Measurements from ENCODE around the gene CD164. TPM values are rescaled to one million over a fixed set of nuclear protein-coding genes. Genes with fewer than 3 reads are reported as not detected.

The CD164 gene
- polyA plus RNA-seq (116 to 244 TPM (median 207 TPM) in 3 replicates), polyA minus RNA-seq (83.3 to 164 TPM (median 159 TPM) in 3 replicates)
- polyA plus RNA-seq (2011; ENCODE audit: low read depth) = 88.3 TPM
- 61.3 and 110 TPM in 2 replicates for polyA plus RNA-seq (2011; cell fraction: cytosol; rRNA removed)
- polyA plus RNA-seq (2011; cell fraction: nucleus; rRNA removed) = 133 and 159 TPM in 2 replicates
- polyA plus RNA-seq (2012; ENCODE audit: low replicate concordance) = 114 and 123 TPM in 2 replicates
- polyA minus RNA-seq (2011; cell fraction: cytosol; rRNA and poly(A)+ RNA removed) = 275 TPM
- polyA minus RNA-seq (2011; cell fraction: nucleus; rRNA and poly(A)+ RNA removed) = 157 and 212 TPM in 2 replicates

DNA sequence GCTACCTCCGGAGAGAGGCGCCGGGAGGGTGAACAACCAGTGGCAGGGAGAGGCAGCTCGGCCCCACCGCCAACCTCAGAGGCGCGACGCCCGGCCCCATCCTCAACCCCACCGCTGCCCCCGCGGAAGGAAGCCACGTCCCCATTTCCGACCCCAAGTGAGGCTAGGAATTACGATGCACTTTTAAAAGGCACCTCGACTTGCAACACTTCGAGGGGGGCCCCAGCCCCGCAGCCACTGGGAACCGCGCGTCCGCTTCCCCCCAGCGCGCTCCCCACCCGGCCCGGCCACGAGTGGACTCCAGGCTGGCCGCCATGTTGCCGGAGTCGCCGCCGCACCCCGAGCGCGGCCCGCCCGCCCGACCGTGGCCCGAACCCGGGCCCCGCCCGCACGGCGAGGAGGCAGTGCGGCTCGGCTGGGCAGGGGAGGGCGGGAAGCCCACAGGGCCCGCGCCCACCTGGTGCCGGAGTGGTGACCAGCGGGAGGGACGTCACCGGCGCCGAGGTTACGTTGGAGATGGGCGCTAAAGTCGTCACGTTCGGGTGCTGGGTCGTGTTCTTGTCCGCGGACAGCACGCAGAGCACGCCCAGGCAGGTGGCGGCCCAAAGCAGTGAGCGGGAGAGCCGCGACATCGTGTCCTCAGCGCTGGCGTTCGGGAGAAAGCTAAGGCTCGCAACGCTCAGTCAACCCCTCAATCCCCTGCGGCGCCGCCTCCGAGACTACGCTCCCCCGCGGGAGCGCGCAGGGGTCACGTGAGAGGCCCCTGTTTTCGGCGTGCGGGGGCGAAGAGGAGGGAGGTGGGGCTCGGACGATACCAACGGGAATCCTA, at the start of gene CD164:
TSS of gene CD164 (minus strand) at position 721 of the 829 bp plus-strand sequence. CDS start at position 632, 89 bp downstream.
- H3K27me3 ChIP-seq (ENCODE audit: control insufficient read depth, extremely low read depth, insufficient read depth, low read length) = no peaks in the 10 kb centered on the region
- dilution Hi-C loops (cut with MboI; ENCODE audit: extremely low pct_ligation_motif_present, low sequenced_read_pairs) = no loop called here
- peaks cover 11% of the 10 kb centered on the region for H4K20me1 ChIP-seq (ENCODE audit: control insufficient read depth, extremely low read depth, insufficient read depth, low read length)
- no peaks in the 10 kb centered on the region for H3K9me3 ChIP-seq (ENCODE audit: control insufficient read depth, low read depth, low read length)
- no peaks in the 10 kb centered on the region for H3K9me1 ChIP-seq (ENCODE audit: control insufficient read depth, extremely low read depth, insufficient read depth, low read length)
- peak within 1 kb of the TSS; percentile 88 for H2AFZ ChIP-seq (ENCODE audit: control insufficient read depth, low read length)
- peak within 1 kb of the TSS; percentile 86 for H3K4me2 ChIP-seq (ENCODE audit: control insufficient read depth, extremely low read depth, insufficient read depth, low read depth, low read length)
- H3K36me3 ChIP-seq (ENCODE audit: control insufficient read depth in 2 of 2, extremely low read depth in 1 of 2, insufficient read depth in 2 of 2, low read length in 2 of 2) = peaks cover 2 to 8% of the 10 kb centered on the region in 2 experiments
- FAIRE-seq (no peak), DNase-seq (ENCODE audit: low read depth, low spot score) (peak; percentile 69)
- peak within 1 kb of the TSS; percentile 95 for H3K9ac ChIP-seq (ENCODE audit: control insufficient read depth, extremely low read depth, insufficient read depth, low read length)
- peak within 1 kb of the TSS; percentile 60 to 78 (median 71) for H3K4me3 ChIP-seq (ENCODE audit: control insufficient read depth in 2 of 3, extremely low read depth in 1 of 3, insufficient read depth in 2 of 3, low read depth in 1 of 3, low read length in 3 of 3)
- H3K27ac ChIP-seq (ENCODE audit: control insufficient read depth, insufficient read depth, low read length) = peak within 1 kb of the TSS; percentile 98
- peaks cover 29% of the 10 kb centered on the region for H3K4me1 ChIP-seq (ENCODE audit: control insufficient read depth, extremely low read depth, insufficient read depth, low read length)
- no peak for TF ChIP-seq EZH2 (IDR thresholded peaks at IDR 0.05; ENCODE audit: low read length)
- TF ChIP-seq, protein P1, sequence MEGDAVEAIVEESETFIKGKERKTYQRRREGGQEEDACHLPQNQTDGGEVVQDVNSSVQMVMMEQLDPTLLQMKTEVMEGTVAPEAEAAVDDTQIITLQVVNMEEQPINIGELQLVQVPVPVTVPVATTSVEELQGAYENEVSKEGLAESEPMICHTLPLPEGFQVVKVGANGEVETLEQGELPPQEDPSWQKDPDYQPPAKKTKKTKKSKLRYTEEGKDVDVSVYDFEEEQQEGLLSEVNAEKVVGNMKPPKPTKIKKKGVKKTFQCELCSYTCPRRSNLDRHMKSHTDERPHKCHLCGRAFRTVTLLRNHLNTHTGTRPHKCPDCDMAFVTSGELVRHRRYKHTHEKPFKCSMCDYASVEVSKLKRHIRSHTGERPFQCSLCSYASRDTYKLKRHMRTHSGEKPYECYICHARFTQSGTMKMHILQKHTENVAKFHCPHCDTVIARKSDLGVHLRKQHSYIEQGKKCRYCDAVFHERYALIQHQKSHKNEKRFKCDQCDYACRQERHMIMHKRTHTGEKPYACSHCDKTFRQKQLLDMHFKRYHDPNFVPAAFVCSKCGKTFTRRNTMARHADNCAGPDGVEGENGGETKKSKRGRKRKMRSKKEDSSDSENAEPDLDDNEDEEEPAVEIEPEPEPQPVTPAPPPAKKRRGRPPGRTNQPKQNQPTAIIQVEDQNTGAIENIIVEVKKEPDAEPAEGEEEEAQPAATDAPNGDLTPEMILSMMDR (optimal IDR thresholded peaks at IDR 0.05 in 1 of 3, IDR thresholded peaks at IDR 0.05 in 1 of 3, conservative IDR thresholded peaks at IDR 0.05 in 1 of 3; ENCODE audit: extremely low read depth in 1 of 3, insufficient read depth in 2 of 3, low read length in 3 of 3) = no peak
- H3K79me2 ChIP-seq (ENCODE audit: control insufficient read depth, insufficient read depth, low read length) = peaks cover 48% of the 10 kb centered on the region

DNA sequence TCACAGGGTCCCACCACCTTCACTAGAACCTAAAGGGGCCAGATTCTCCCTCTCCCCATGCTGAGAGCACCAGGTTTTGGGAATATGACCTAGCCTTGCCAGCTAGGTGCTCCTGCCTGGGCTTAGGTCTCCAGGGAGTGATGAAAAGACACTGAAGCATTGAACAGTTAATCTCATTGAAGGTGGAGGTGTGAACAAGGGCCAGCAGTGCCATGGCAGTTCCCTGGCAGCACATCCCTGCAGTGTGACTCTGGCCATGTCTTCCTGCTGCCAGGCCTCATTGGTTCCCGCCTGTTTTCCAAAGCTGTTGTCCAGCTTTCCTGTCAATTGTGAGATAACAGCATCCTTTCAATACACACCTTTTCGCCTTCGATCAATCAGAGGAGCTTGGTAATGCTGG, 47.2 kb upstream of the CD164 start:
- no peaks in the 10 kb centered on the region for H4K20me1 ChIP-seq (ENCODE audit: control insufficient read depth, extremely low read depth, insufficient read depth, low read length)
- H3K9me3 ChIP-seq (ENCODE audit: control insufficient read depth, low read depth, low read length) = no peaks in the 10 kb centered on the region
- no peak overlapping the region for H3K27ac ChIP-seq (ENCODE audit: control insufficient read depth, insufficient read depth, low read length)
- DNase-seq (ENCODE audit: low read depth, low spot score) (no peak), FAIRE-seq (no peak)
- H2AFZ ChIP-seq (ENCODE audit: control insufficient read depth, low read length) = no peak overlapping the region
- peaks cover 14% of the 10 kb centered on the region for H3K4me1 ChIP-seq (ENCODE audit: control insufficient read depth, extremely low read depth, insufficient read depth, low read length)
- dilution Hi-C loops (cut with MboI; ENCODE audit: extremely low pct_ligation_motif_present, low sequenced_read_pairs) = no loop called here
- no peaks in the 10 kb centered on the region for H3K9me1 ChIP-seq (ENCODE audit: control insufficient read depth, extremely low read depth, insufficient read depth, low read length)
- TF ChIP-seq, protein P1 (optimal IDR thresholded peaks at IDR 0.05 in 1 of 3, IDR thresholded peaks at IDR 0.05 in 1 of 3, conservative IDR thresholded peaks at IDR 0.05 in 1 of 3; ENCODE audit: extremely low read depth in 1 of 3, insufficient read depth in 2 of 3, low read length in 3 of 3) = no peak
- TF ChIP-seq EZH2 (IDR thresholded peaks at IDR 0.05; ENCODE audit: low read length) = no peak
- H3K36me3 ChIP-seq (ENCODE audit: control insufficient read depth in 2 of 2, extremely low read depth in 1 of 2, insufficient read depth in 2 of 2, low read length in 2 of 2) = no peaks in the 10 kb centered on the region
- no peaks in the 10 kb centered on the region for H3K79me2 ChIP-seq (ENCODE audit: control insufficient read depth, insufficient read depth, low read length)
- H3K4me2 ChIP-seq (ENCODE audit: control insufficient read depth, extremely low read depth, insufficient read depth, low read depth, low read length) = no peak overlapping the region
- H3K9ac ChIP-seq (ENCODE audit: control insufficient read depth, extremely low read depth, insufficient read depth, low read length) = no peak overlapping the region
- H3K27me3 ChIP-seq (ENCODE audit: control insufficient read depth, extremely low read depth, insufficient read depth, low read length) = no peaks in the 10 kb centered on the region
- H3K4me3 ChIP-seq (ENCODE audit: control insufficient read depth in 2 of 3, extremely low read depth in 1 of 3, insufficient read depth in 2 of 3, low read depth in 1 of 3, low read length in 3 of 3) = no peak overlapping the region

Data from keratinocyte (primary cell).